GM06990 (cell line): ENCODE measurements around the gene CNPY3.
"Not testable (repeated sequence)": the region's sequence is repeated elsewhere in the genome, so short reads cannot be mapped to it uniquely, and the experiment has no call there.

ENCODE experiments used
- DNase-seq: peaks from one replicate; pipeline ENCODE4 v3.0.0-alpha.2; 2011; ENCODE audit not compliant: insufficient read length; ENCODE audit errors: extremely low read depth
- H3K27me3 ChIP-seq: replicated peaks from 2 replicates; pipeline ENCODE4 v1.6.0; 2011; ENCODE audit warnings: low read length; ENCODE audit not compliant: control insufficient read depth, insufficient read depth
- H3K36me3 ChIP-seq: 2 replicates; pipeline ENCODE4 v1.5.1; 2011; ENCODE audit warnings: low read length; ENCODE audit not compliant: control insufficient read depth, insufficient read depth
- H3K4me3 ChIP-seq: replicated peaks from 2 replicates; pipeline ENCODE4 v1.5.1; 2011; ENCODE audit warnings: low read depth, mild to moderate bottlenecking, control low read depth, low read length
- TF ChIP-seq, protein P1 (sequence below): IDR thresholded peaks from 2 replicates; pipeline ENCODE4 v1.5.1; 2011; ENCODE audit warnings: low read length, control low read depth, mild to moderate bottlenecking, inconsistent platforms; ENCODE audit not compliant: insufficient read depth, poor library complexity, severe bottlenecking

The CNPY3 gene

DNA sequence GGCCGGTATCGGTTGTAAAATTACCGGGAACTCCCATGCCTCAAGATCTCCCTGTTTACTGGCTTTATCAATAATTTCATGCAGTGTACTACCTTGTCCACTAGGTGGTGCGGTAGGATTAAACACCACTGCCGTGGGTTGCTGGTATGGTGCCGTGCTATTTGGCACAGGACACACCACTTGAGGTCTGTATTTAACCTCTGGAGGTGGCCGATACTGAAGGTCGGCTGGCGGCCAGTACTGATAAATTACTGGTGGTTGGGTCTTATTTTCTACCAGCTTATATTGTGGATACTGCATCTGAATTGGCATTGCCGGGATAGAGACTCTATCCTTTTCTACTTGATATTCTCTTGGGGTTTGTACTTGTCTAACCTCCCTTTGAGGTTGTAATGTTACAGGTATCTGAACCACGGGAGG lies 27.7 kb upstream of the CNPY3 start:
- H3K36me3 ChIP-seq, result no peaks in the 10 kb centered on the region
- DNase-seq, result no peak
- H3K27me3 ChIP-seq, result no peaks in the 10 kb centered on the region
- H3K4me3 ChIP-seq, result no peak overlapping the region
- TF ChIP-seq, protein P1, sequence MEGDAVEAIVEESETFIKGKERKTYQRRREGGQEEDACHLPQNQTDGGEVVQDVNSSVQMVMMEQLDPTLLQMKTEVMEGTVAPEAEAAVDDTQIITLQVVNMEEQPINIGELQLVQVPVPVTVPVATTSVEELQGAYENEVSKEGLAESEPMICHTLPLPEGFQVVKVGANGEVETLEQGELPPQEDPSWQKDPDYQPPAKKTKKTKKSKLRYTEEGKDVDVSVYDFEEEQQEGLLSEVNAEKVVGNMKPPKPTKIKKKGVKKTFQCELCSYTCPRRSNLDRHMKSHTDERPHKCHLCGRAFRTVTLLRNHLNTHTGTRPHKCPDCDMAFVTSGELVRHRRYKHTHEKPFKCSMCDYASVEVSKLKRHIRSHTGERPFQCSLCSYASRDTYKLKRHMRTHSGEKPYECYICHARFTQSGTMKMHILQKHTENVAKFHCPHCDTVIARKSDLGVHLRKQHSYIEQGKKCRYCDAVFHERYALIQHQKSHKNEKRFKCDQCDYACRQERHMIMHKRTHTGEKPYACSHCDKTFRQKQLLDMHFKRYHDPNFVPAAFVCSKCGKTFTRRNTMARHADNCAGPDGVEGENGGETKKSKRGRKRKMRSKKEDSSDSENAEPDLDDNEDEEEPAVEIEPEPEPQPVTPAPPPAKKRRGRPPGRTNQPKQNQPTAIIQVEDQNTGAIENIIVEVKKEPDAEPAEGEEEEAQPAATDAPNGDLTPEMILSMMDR, result peak; percentile 71

DNA sequence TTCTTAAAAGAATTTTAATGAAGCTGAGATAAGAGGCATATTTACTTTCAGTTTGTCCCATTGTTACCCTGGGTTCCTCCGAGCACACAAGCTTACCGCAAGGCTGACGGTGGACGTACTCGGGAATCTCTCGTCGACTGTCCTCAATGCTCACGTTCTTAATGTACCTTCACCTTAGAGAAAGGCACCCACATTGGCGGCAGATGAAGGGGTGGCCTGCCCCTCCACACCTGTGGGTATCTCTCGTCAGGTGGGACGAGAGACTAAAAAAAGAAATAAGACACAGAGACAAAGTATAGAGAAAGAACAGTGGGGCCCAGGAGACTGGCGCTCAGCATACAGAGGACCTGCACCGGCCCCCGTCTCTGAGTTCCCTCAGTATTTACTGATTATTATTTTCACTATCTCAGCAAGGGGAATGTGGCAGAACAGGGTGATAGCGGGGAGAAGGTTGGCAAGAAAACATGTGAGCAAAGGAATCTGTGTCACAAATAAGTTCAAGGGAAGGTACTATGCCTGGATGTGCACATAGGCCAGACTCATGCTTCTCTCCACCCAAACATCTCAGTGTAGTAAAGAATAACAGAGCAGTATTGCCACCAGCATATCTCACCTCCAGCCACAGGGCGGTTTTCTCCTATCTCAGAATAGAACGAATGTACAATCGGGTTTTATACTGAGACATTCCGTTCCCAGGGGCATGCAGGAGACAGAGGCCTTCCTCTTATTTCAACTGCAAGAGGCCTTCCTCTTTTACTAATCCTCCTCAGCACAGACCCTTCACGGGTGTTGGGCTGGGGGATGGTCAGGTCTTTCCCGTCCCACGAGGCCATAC lies 26.6 kb upstream of the CNPY3 start:
- not testable (repeated sequence) for H3K4me3 ChIP-seq, H3K27me3 ChIP-seq, DNase-seq, H3K36me3 ChIP-seq

DNA sequence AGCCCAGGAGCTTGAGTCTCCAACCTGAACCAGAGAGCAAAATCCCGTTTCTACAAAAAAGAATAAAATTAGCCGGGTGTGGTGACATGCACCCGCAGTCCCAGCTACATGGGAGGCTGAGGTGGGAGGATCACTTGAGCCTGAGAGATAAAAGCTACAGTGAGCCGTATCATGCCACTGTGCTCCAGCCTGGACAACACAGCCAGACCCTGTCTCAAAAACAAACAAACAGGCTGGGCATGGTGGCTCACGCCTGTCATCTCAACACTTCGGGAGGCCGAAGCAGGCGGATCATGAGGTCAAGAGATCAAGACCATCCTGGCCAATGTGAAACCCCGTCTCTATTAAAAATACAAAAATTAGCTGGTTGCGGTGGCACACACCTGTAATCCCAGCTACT lies 24.8 kb upstream of the CNPY3 start:
- TF ChIP-seq, protein P1, result no peak

GRCh38 chr6:42907336-42907735 lies 21.9 kb upstream of the CNPY3 start:
- Histone ChIP-seq H3K27me3 (no peaks in the 10 kb centered on the region), H3K36me3 (no peaks in the 10 kb centered on the region), H3K4me3 (no peak overlapping the region)
- DNase-seq, result no peak
- TF ChIP-seq, protein P1, result no peak

More for the DNA sequence above, 24.8 kb upstream of the CNPY3 start:
- no peak for DNase-seq
- no peak overlapping the region for H3K4me3 ChIP-seq
- H3K36me3 ChIP-seq, result no peaks in the 10 kb centered on the region
- no peaks in the 10 kb centered on the region for H3K27me3 ChIP-seq

DNA sequence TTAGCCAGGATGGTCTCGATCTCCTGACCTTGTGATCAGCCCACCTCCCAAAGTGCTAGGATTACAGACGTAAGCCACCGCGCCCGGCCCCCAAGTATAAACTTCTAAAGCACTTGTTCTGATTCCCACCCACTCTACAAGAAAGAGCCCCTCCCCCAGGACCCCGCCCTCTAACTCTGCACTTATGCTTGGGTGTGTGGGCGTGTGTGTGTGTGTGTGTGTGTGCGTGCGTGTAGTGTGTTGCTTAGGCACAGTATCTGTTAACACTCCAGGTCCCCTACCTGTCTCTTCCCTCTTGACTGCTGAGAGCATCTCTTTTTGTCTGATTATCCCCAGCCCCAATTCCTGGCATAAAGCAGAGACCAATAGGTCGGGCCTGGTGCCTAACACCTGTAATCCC lies 19.4 kb upstream of the CNPY3 start:
- Histone ChIP-seq H3K4me3 (no peak overlapping the region), H3K36me3 (no peaks in the 10 kb centered on the region), H3K27me3 (no peaks in the 10 kb centered on the region)
- no peak for DNase-seq
- TF ChIP-seq, protein P1, result no peak

GRCh38 chr6:42911171-42912021 lies 17.9 kb upstream of the CNPY3 start:
- TF ChIP-seq, protein P1, result no peak
- no peaks in the 10 kb centered on the region for H3K36me3 ChIP-seq
- no peak overlapping the region for H3K4me3 ChIP-seq
- H3K27me3 ChIP-seq, result no peaks in the 10 kb centered on the region
- no peak for DNase-seq
